GM10847 (cell line): Measurements from ENCODE around the gene AKAIN1.

Experiments used
- POLR2A ChIP-seq: IDR thresholded peaks from 2 replicates; pipeline ENCODE4 v1.6.1; 2011; ENCODE audit not compliant: insufficient read length; ENCODE audit errors: extremely low read depth

AKAIN1 gene

DNA sequence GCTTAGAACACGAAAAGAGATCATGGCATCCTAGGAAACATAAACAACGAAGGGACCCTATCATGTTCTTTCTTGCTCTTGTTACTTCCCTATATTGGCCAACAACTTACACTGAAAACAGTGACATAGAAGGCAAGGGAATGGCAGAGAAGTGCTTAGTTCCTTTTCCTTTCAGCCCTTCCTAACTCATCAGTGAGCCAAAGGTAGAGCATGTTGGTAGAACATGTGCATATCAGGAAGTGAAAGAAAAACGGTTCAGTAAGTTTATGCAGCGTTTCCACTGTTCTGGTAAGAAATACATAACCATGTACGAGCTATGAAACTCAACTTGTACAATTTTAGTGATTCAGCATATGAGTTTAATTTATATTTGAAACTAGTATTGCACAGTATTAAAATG, 21.7 kb downstream of the AKAIN1 start:
- no peak for TF ChIP-seq POLR2A

- TF ChIP-seq POLR2A: no peak
Measured at GRCh38 chr18:5173646-5174045, 23.4 kb downstream of the AKAIN1 start.

- no peak for TF ChIP-seq POLR2A
Measured at GRCh38 chr18:5173236-5173635, 23.8 kb downstream of the AKAIN1 start.

- no peak for TF ChIP-seq POLR2A
Measured at GRCh38 chr18:5167831-5168230, 29.2 kb downstream of the AKAIN1 start.

DNA sequence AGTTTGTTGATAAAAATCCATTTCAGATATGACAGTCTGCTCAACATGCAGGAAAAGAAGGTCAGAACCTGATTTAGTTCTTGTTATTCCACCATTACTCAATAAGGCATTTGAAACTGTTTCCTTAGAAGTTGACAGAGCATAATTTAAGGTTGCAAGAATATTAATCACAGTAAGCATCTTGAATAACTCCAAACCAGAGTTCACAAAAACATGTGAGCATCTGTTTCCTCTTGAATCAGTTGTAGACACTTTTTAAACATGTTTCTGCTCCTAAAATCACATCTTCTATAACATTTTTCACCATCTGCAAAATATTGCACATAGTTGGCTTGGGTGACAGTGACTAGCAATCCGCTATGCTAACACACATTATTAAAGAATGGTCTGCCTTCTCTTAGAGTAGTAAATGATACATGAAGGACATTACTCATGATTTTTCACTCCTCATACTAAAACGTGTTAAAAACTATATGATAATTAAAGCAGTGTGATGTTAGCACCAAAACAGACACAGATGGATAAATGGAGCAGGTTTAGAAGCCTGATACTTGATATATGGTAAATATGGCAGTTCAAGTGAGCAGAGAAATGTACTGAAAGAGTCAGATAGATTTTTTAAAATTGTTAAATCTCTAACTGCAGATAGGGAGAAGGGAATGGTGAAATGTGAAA, 30.3 kb downstream of the AKAIN1 start:
- no peak for TF ChIP-seq POLR2A

DNA sequence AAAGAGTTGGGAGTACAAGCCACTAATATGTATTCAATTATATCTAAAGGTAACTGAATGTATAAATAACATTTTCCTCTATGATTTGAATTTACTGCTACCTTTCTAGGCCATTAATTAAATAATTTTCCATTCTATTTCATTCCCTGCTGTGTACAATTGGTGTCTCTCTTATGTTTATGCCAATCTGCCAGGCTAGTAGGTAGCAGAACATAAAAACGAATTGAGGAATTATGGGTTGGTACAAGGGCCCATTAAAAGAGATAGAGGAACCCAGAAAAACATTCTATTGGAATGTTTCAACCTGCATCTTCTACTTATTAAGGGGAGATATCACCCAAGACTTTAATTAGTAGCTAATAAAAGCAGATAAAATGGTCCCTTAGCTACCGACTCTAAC, 32.2 kb downstream of the AKAIN1 start:
- TF ChIP-seq POLR2A: no peak

- TF ChIP-seq POLR2A: no peak
Measured at GRCh38 chr18:5162111-5162510, 34.9 kb downstream of the AKAIN1 start.

DNA sequence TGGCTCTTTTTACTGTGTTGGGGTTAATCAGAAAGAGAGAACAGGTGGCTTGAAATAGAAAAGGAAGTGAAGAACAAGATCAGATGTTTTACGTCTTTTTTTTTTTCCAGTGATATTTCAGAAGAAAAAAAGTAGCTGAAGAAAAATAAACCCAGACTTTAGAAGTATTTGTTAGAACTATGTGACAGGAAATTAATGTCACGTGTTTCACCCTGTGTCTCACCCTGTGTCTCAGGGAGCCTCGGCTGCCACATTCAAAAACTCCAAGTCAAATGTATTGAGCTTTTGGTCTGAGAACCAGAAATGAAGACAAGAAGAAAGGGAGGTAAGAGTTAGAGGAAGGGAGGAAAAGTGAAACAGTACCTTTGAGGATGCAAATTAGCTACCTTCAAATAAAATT, 38.0 kb downstream of the AKAIN1 start:
- no peak for TF ChIP-seq POLR2A

DNA sequence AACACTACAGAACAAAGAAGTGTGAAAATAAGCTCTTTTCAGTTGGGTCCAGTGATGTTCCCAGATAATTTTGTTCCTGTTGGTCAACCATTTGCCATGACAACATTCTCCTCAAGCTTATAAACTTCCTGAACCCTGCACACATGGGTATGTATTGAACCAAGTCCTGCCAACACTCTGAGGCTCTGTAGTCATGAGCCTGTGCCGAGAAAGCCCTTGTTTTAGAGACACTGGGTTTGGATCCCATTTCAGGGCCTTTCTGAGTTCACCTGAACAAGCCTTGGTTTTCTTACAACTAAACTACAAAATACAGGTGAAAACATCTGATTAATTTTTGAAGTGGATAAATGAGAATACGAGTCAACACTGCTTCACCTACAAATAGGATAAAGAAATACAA, 38.5 kb downstream of the AKAIN1 start:
- no peak for TF ChIP-seq POLR2A

DNA sequence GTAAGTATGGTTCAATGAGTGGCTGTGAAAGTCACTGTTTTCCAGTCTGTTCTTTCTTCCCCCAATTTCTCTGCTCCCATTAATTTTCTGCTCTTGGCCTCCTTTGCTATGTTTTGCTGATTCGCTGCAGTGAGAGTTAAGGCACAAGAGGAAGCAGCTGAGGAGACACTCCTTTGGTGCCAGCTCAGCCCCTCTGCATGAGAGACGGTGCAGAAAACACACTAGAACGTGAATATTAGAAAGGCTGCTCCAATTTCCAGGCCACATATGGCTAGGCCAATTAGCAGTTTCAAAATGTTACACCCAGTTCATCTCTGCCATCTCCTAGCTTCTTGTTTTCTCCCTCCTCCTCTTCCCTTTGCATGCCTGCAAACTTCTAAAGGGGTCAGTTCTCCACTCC, 38.9 kb downstream of the AKAIN1 start:
- TF ChIP-seq POLR2A: no peak

- TF ChIP-seq POLR2A: no peak
Measured at GRCh38 chr18:5155907-5156287, 41.2 kb downstream of the AKAIN1 start.

- no peak for TF ChIP-seq POLR2A
Measured at GRCh38 chr18:5155218-5155906, 41.7 kb downstream of the AKAIN1 start.

DNA sequence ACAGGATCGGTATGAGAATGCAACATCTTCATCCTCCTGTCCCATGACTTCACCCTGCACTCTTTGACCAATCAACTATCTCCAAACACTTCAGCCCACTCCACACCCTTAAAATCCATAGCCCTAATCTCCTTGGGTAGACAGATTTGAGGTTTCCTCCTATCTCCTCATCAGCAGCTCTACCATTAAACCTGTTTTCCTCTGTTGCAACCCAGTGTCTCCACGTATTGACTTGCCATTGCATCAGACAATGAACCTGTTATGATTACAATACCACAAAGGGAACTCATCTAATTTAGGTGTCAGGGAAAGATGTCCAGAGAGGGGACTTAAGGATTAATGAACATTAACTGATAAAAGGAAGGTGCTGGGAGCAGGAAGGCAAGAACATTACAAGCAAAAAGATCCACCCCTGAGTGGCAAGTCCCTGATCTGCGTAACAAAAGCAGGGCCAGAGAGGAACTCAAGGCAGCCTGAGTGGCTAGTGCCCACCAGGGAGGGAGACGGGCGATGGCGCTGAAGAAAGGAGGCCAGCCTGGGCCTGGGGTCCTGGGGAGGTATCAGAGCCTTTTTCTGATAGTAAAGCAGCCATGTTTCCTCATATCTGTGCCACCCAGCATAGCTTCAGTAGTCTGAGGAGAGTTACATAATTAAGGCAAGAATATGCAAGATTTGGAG, 44.6 kb downstream of the AKAIN1 start:
- TF ChIP-seq POLR2A: no peak

DNA sequence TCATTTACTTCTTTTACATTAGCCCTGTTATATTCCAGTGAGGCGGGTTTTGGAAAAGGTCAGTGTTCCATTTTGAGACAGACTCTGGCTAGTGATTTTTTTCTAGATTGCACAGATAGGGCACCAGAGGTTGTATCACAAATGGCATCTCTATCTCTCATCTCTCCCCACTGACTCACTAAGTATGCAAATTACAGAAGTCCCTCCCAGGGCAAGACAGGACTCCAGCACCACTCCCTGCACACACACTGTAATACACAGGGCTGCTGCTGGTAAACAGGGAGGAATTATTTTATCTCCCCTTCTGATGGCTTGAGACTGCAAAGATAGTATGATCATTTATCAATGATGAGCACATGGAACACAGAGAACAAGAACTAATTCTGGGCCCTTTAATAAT, 46.2 kb downstream of the AKAIN1 start:
- TF ChIP-seq POLR2A: no peak

DNA sequence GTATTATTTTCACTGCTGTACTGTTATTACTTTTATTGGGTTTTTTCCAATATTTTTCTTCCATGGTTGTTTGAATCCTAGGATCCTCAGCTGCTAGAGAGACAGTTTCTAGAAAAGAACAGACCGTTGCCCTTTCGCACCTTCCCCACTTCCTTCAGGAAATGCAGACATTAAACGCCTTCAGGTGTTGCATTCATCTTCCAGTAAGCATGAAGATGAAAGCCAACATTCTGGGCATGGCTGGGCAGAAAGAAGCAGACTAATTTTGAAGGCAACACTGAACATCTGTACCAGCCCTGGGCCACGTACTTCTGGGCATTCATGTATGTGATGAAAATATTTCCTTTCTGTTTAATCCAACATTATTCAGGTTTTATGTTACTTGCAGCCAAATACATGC, 51.0 kb downstream of the AKAIN1 start:
- no peak for TF ChIP-seq POLR2A

- no peak for TF ChIP-seq POLR2A
Measured at GRCh38 chr18:5145168-5145825, 51.8 kb downstream of the AKAIN1 start.

GRCh38 chr18:5144629-5145028, 52.4 kb downstream of the AKAIN1 start:
- no peak for TF ChIP-seq POLR2A

GRCh38 chr18:5142859-5143258, 54.2 kb downstream of the AKAIN1 start:
- TF ChIP-seq POLR2A: no peak
